HT1080 (cell line): ENCODE data around the gene ZNF384. TPM values are rescaled to one million over a fixed set of nuclear protein-coding genes. Genes with fewer than 3 reads are reported as not detected.
"Not testable (repeated sequence)": the region's sequence is repeated elsewhere in the genome, so short reads cannot be mapped to it uniquely, and the experiment has no call there.

Experiments used
- DNase-seq: peaks from one replicate; pipeline ENCODE4 v3.0.0-alpha.2; 2015; ENCODE audit warnings: low read depth
- polyA plus RNA-seq, 2 experiments: library from polyadenylated mRNA; depleted of rRNA; stranded (reverse); fragments of >200 nt; gene quantifications; 2 replicates each; pipeline ENCODE4 v1.2.3, GENCODE V29; 2015
- total RNA-seq: library from RNA; depleted of rRNA; stranded (reverse); fragments of >200 nt; shearing (Covaris generic); gene quantifications from 2 replicates; pipeline ENCODE4 v1.2.3, GENCODE V29; 2014; rRNA removed

The ZNF384 gene
- total RNA-seq: 28.8 and 42.6 TPM in 2 replicates
- 52.5 and 54.4 TPM in 2 replicates for polyA plus RNA-seq (2015; cell fraction: cytosol; rRNA removed)
- 201 and 214 TPM in 2 replicates for polyA plus RNA-seq (2015; cell fraction: nucleus; rRNA removed)

GRCh38 chr12:6688999-6689882, at the start of gene ZNF384:
Gene ZNF384, minus strand, starts transcription at chr12:6689375. Its CDS starts 9,855 bp downstream, at chr12:6679520.
- peak; percentile 99 for DNase-seq

GRCh38 chr12:6736754-6737153, 47.6 kb upstream of the ZNF384 start:
- DNase-seq: no peak

GRCh38 chr12:6735448-6736191, 46.4 kb upstream of the ZNF384 start:
- DNase-seq: peak; percentile 59

- no peak for DNase-seq
These were observed 45.6 kb upstream of the ZNF384 start for GRCh38 chr12:6734506-6735387.

- no peak for DNase-seq
These were observed 41.0 kb upstream of the ZNF384 start for GRCh38 chr12:6730169-6730568.

- no peak for DNase-seq
These were observed 40.0 kb upstream of the ZNF384 start for GRCh38 chr12:6729186-6729585.

GRCh38 chr12:6725350-6725749, 36.2 kb upstream of the ZNF384 start:
- no peak for DNase-seq

GRCh38 chr12:6724409-6724797, 35.2 kb upstream of the ZNF384 start:
- peak; percentile 44 for DNase-seq

- DNase-seq: peak; percentile 100
These were observed 34.6 kb upstream of the ZNF384 start, which contains the start of gene COPS7A for GRCh38 chr12:6723607-6724408. Gene COPS7A, plus strand, starts transcription at chr12:6724046. Its CDS starts 611 bp downstream, at chr12:6724657.

GRCh38 chr12:6722863-6723262, 33.7 kb upstream of the ZNF384 start:
- no peak for DNase-seq

GRCh38 chr12:6716874-6717437, 27.8 kb upstream of the ZNF384 start:
- peak; percentile 68 for DNase-seq

GRCh38 chr12:6716031-6716873, 27.1 kb upstream of the ZNF384 start:
- DNase-seq: not testable (repeated sequence)

GRCh38 chr12:6708960-6709394, 19.8 kb upstream of the ZNF384 start:
- DNase-seq: peak; percentile 56

GRCh38 chr12:6708351-6708750, 19.2 kb upstream of the ZNF384 start:
- DNase-seq: not testable (repeated sequence)

- peak; percentile 36 for DNase-seq
These were observed 14.5 kb upstream of the ZNF384 start for GRCh38 chr12:6703631-6704030.

GRCh38 chr12:6701078-6701768, 12.0 kb upstream of the ZNF384 start:
- DNase-seq: peak; percentile 34

- no peak for DNase-seq
These were observed 11.5 kb upstream of the ZNF384 start, which contains the start of gene PIANP for GRCh38 chr12:6700646-6701051. Gene PIANP, minus strand, starts transcription at chr12:6700815. Its CDS starts 2,754 bp downstream, at chr12:6698061.
